ENCODE results near the gene KRTAP5-6.

DNA sequence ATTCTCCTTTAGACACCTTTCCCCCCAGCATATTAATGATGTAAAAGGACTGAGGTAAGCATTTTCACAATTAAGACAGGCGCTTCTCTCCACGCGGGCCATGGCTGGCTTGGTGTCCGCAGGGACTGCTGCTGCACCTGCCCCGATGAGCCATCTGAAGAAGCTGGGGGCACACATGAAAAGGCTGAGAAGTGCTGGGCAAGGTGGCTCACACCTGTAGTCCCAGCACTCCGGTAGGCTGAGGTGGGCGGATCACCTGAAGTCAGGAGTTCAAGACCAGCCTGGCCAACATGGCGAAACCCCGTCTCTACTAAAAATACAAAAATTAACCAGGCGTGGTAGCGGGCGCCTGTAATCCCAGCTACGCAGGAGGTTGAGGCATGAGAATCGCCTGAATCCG, 21.3 kb downstream of the KRTAP5-6 start:
- TF ChIP-seq, protein P1, sequence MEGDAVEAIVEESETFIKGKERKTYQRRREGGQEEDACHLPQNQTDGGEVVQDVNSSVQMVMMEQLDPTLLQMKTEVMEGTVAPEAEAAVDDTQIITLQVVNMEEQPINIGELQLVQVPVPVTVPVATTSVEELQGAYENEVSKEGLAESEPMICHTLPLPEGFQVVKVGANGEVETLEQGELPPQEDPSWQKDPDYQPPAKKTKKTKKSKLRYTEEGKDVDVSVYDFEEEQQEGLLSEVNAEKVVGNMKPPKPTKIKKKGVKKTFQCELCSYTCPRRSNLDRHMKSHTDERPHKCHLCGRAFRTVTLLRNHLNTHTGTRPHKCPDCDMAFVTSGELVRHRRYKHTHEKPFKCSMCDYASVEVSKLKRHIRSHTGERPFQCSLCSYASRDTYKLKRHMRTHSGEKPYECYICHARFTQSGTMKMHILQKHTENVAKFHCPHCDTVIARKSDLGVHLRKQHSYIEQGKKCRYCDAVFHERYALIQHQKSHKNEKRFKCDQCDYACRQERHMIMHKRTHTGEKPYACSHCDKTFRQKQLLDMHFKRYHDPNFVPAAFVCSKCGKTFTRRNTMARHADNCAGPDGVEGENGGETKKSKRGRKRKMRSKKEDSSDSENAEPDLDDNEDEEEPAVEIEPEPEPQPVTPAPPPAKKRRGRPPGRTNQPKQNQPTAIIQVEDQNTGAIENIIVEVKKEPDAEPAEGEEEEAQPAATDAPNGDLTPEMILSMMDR (IDR thresholded peaks at IDR 0.05): no peak
- TF ChIP-seq EZH2 (IDR thresholded peaks at IDR 0.05; ENCODE audit: borderline replicate concordance, insufficient read depth, low read depth, low read length, poor library complexity, severe bottlenecking): no peak

Data from B cell (primary cell).